RPMI7951 (cell line): Measurements from ENCODE around the gene PTPN23. TPM values are rescaled to one million over a fixed set of nuclear protein-coding genes. Genes with fewer than 3 reads are reported as not detected.
A peak's percentile ranks its signal among the peaks of the same experiment; 100 is the strongest.

Source experiments
- DNase-seq: peaks from one replicate; pipeline ENCODE4 v3.0.0-alpha.2; 2012; ENCODE audit warnings: low read depth
- total RNA-seq: library from RNA; depleted of rRNA; stranded (reverse); fragments of >200 nt; shearing (Covaris generic); gene quantifications from 2 replicates; pipeline ENCODE4 v1.2.3, GENCODE V29; 2014

The PTPN23 gene
- total RNA-seq, 1 experiment from 2014 or later: 5.9 TPM

- DNase-seq: peak; percentile 20
Measured at GRCh38 chr3:47370887-47371697, 9.7 kb upstream of the PTPN23 start.

- no peak for DNase-seq
Measured at GRCh38 chr3:47374587-47374986, 6.2 kb upstream of the PTPN23 start.

GRCh38 chr3:47376393-47376792 is 4.4 kb upstream of the PTPN23 start:
- DNase-seq: no peak

GRCh38 chr3:47377186-47377585 is 3.6 kb upstream of the PTPN23 start:
- no peak for DNase-seq

GRCh38 chr3:47378869-47379268 is 2.0 kb upstream of the PTPN23 start:
- DNase-seq: no peak

- no peak for DNase-seq
Measured at GRCh38 chr3:47379411-47379899, 1.4 kb upstream of the PTPN23 start.

GRCh38 chr3:47380026-47380600 is 708 bp upstream of the PTPN23 start:
- no peak for DNase-seq

GRCh38 chr3:47381317-47382157 is 716 bp downstream of the PTPN23 start:
- peak; percentile 90 for DNase-seq

- DNase-seq: no peak
Measured at GRCh38 chr3:47384425-47384824, 3.6 kb downstream of the PTPN23 start.

- DNase-seq: no peak
Measured at GRCh38 chr3:47385007-47385406, 4.2 kb downstream of the PTPN23 start.

- DNase-seq: no peak
Measured at GRCh38 chr3:47385796-47386195, 5.0 kb downstream of the PTPN23 start.

GRCh38 chr3:47392933-47393332 is 12.1 kb downstream of the PTPN23 start:
- DNase-seq: no peak

GRCh38 chr3:47394140-47394870 is 13.5 kb downstream of the PTPN23 start:
- DNase-seq: no peak

- no peak for DNase-seq
Measured at GRCh38 chr3:47394881-47395280, 14.1 kb downstream of the PTPN23 start.

- DNase-seq: no peak
Measured at GRCh38 chr3:47398228-47398627, 17.4 kb downstream of the PTPN23 start.

- DNase-seq: no peak
Measured at GRCh38 chr3:47399016-47399415, 18.2 kb downstream of the PTPN23 start.

GRCh38 chr3:47399531-47400270 is 18.9 kb downstream of the PTPN23 start:
- DNase-seq: peak; percentile 23

GRCh38 chr3:47404431-47404876 is 23.6 kb downstream of the PTPN23 start:
- no peak for DNase-seq

GRCh38 chr3:47404955-47405790 is 24.4 kb downstream of the PTPN23 start:
- peak; percentile 25 for DNase-seq
